D721Med (cell line): ENCODE results near the gene PARD6G.
"Not testable (repeated sequence)": the region's sequence is repeated elsewhere in the genome, so short reads cannot be mapped to it uniquely, and the experiment has no call there.

Experiments
- DNase-seq: peaks from one replicate; pipeline ENCODE4 v3.0.0; 2011; ENCODE audit warnings: low spot score; ENCODE audit not compliant: insufficient read length
- FAIRE-seq: peaks from 2 replicates; lab custom pipeline; 2011; peaks lifted over from hg19 to GRCh38; lab: Jason Lieb, UNC
- CTCF ChIP-seq: IDR thresholded peaks from 2 replicates; pipeline ENCODE4 v1.5.1; 2012; ENCODE audit warnings: mild to moderate bottlenecking, control low read depth; ENCODE audit not compliant: insufficient read depth; ENCODE audit errors: missing control alignments

The PARD6G gene

GRCh38 chr18:80247393-80247841 lies at the start of gene PARD6G:
Gene PARD6G, minus strand, starts transcription at chr18:80247514. Its CDS starts 166 bp downstream, at chr18:80247348.
- DNase-seq = peak; percentile 98
- TF ChIP-seq CTCF = peak; percentile 8
- no peak for FAIRE-seq

- peak; percentile 23 for TF ChIP-seq CTCF
- not testable (repeated sequence) for FAIRE-seq, DNase-seq
Measured at GRCh38 chr18:80262241-80263033, 15.1 kb upstream of the PARD6G start.

- DNase-seq (no peak), FAIRE-seq (no peak)
- TF ChIP-seq CTCF = no peak
Measured at GRCh38 chr18:80259610-80260009, 12.3 kb upstream of the PARD6G start.

- no peak for TF ChIP-seq CTCF
- no peak for DNase-seq
Measured at GRCh38 chr18:80258640-80259039, 11.3 kb upstream of the PARD6G start.

GRCh38 chr18:80257579-80258543 lies 10.5 kb upstream of the PARD6G start:
- DNase-seq = not testable (repeated sequence)
- peak; percentile 76 for TF ChIP-seq CTCF

More at GRCh38 chr18:80258640-80259039, 11.3 kb upstream of the PARD6G start:
- no peak for FAIRE-seq

GRCh38 chr18:80254971-80255500 lies 7.7 kb upstream of the PARD6G start:
- no peak for TF ChIP-seq CTCF
- FAIRE-seq (peak; percentile 35), DNase-seq (no peak)

More at GRCh38 chr18:80257579-80258543, 10.5 kb upstream of the PARD6G start:
- FAIRE-seq = peak; percentile 95
